Measurements from ENCODE around the gene CX3CR1. TPM values are rescaled to one million over a fixed set of nuclear protein-coding genes. Genes with fewer than 3 reads are reported as not detected.

CX3CR1 gene
- total RNA-seq, 1 experiment from 2014 or later, result not detected

DNA sequence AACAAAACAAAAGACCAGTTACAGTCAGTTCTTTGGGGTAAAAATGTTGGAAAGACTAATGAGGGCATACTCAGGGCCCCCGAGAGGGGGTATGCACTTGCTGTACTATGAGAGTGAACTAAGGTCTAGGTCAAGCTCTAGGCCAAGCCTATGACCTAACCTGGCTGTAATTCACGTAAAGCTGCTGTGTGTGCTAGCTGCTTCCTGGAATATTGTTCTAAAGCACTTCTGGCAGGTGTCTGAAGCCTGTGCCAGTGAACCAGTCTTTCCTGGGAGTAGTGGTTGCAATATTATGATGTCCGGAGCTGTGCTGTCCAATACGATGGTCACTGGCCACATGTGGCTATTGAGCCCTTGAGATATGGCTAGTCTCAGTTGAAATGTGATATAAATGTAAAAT, 13.1 kb upstream of the CX3CR1 start:
- DNase-seq (ENCODE audit: low read depth), result no peak

DNA sequence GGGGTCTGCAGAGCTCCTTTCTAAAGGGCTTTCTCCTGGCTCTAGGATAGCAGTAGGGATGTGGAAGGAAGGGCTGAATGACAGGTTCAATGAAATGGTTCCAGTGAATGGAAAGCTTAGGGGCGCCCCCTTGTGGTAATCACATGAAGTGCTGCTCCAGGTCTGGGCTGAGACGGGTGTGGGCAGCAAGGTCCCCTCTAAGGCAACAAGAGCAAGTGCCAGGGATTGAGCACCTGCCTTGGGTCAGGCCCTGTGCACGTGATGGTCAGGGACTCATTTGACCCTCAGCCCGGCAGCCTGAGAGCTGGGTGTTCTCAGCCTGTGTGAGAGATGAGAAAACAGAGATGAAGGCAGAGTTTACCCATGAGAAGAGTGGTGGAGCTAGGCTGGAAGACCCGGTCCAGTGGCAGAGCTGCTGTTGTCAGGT, 12.1 kb upstream of the CX3CR1 start:
- peak; percentile 42 for DNase-seq (ENCODE audit: low read depth)

DNA sequence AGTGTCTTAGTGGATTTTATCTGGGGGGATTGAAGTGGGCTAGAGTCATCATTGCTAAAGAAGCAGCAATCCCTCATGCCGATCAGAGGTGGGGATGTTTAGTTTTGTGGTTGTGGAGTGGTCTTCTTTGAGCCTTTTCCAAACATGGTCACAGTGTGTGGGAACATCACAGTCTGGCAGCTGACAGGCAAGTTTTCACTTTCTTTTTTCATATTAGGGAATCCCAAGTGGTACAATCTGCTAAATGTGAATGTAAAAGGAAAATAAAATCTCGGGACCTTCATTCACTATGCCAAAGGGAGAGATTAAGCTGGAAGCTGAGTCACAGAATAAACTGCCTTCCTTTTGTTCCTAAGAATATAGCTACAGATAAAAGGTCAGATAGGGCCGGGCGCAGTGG, 10.4 kb upstream of the CX3CR1 start:
- DNase-seq (ENCODE audit: low read depth), result peak; percentile 11

DNA sequence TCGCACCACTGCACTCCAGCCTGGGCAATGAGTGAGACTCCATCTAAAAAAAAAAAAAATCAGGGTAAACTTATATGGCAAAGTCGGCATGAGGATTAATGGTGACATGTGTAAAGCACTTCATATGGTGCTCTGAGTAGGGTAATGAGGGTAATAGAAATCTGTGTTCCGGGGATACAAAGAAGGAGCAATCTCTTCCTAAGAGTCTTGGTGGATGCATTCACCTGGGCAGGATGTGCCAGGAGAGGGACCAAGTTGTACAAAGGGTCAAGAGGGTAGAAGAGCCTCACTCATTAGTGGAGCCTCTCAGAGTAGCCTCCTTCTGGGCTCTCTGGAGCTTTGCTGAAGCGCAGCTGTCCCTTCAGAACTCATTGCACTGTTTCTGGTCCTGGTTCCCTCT, 9.3 kb upstream of the CX3CR1 start:
- DNase-seq (ENCODE audit: low read depth), result no peak

DNA sequence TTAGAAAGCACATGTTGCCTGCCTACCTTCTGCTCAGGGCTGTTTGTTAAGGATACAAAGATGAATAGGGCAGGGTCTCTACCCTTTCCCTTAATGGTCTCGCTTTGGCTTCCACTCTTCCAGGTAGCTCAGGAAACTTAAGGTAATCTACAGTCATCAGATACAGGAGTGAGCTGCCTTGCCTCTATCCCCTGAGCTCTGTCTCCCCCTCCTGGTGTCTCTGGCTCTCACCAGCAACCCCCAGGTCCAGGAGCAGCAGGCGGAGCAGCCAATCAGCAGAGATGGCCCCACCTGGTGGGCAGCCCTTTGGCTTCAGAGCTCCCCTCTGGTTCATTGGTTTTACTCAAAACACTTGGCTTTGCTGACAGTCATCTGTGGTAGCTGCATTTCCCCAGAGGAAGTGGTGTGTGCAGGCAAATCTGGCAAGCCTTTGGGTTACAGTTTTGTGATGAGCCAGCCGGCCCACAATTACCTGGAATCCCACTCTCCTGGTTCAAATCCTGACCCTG, 8.5 kb upstream of the CX3CR1 start:
- DNase-seq (ENCODE audit: low read depth), result peak; percentile 86

DNA sequence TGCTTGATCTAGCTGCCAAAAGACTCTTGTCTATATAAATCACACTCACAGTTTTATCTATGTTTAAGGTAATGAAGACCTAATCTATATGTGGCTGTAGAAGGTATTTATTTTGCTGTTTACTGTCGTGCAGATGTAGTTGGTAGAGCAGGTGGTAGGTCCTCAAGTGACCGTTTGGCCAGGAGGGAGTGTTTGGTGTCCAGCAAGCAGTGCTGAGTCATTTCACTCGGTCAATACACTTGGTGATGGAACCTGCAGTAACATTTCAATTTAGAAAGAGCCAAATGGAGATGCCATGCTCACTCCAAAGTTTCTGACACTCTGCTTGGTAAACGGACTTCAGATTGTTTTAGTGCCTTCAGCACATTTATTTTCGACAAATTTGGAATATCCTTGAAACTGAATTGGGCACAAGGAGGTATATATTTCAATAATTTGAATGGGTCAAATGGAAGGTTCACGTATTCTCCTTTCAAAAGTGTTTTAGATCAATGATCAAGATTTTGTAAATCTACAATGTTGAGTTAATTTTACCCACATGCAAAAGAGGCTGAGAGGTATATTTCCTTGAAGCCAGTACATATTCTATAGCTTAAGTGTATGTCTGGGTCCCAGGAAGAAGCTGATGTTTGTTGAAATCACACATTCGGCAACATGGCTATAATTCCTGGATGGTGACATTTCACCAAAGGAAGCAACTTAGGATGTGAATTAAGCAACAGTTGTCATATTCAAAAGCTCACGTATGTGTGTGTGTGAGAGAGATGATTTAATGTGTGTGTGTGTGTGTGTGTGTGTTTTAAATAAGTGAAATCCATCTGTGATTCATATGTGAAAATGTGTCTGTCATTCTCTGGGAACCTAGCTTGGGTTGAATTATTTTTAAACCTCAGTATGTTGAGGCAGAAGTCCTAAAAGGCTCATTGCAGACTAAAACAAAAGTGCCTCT, 7.7 kb upstream of the CX3CR1 start:
- no peak for DNase-seq (ENCODE audit: low read depth)

DNA sequence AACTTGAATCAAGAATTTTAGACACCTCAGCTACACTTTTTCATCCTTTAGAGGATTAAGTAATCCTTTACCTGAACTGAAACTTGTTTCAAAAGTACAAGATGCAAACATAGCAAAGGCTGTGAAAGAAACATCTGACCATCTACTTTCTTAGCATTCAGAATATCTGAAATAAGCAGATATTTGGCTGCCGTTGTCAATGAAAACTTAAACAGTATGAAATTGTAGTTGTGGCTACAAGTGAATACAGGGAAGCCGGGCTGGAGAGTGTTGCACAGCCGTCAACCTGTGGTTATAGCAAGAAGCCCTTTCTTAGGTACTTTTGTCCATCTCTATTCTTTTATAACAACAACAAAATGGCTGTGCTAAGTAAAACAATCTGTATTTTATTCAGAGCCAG, 6.9 kb upstream of the CX3CR1 start:
- no peak for DNase-seq (ENCODE audit: low read depth)

DNA sequence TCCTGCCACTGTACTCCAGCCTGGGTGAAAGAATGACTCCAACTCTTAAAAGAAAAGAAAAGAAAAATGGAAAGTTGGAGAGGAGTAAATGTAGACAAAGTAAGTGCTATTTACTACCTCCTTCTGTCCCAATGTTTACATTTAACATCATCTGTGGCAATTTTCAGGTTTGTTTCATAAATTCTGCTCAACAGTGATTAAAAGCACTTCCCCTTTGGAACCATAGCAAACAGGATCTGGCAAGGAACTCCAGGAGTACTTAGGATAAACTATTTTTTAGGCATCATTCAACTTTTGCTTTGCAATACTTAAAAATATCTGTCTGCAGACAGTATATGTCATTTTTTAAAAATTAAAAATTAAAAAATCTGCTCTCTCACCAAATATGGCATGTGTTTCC, 5.5 kb upstream of the CX3CR1 start:
- DNase-seq (ENCODE audit: low read depth), result no peak

DNA sequence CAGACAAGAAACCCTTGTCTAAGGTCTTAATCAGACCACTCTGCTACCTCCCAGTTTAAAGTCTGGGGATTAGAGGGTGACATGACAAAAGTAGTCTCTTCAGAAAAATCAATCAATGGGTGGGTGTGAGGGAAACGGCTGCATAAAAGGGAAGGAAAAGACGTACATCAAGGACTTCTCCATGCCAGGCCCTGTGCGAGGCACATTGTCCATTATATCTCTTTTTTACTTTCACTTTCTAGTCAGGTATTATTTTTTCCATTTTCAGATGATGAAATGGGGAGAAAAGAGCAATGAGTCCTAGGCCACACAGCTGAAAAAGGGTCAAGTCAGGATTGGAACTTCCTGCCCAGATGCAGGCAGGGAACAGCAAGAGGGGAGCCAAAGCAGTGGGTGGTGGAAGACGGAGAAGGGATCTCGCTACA, 4.6 kb upstream of the CX3CR1 start:
- DNase-seq (ENCODE audit: low read depth), result no peak

DNA sequence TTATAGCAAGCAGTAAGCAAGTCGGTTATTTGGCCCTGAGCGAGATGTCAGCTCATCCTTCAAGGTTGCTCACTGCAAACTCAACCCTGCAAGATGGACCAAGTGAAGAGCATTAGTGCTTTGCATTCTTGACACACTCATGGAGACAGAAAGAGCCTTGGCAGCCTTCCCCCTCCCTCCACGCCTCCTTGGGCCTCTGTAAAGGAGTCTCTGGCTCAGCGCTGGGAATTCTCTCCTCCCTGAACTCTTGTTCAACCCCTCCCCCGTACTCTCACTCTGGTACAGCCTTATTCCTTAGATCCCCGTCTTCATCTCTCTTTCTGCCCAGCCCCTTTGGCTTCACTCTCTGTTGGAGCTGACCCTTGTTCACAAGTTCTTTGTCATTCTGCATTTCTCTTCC, 2.2 kb upstream of the CX3CR1 start:
- DNase-seq (ENCODE audit: low read depth), result no peak

DNA sequence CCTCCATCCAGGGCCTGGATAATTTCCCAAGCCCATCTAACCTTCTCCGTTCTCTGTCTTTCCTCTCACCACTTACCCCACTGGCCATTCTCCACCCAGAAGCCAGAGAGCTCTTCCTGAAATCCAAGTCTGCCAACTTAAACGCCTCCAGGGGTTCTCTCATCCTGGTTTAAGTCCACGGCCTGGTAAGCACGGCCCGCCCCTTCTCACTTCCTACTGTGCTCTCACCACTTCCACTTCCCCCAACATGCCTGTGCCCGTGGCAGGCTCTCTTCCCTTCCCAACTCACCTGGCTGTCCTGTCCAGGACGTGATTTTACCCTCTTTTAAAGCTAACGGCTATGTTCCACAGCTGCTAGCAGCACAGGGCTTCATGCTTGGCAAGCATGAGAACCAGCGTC, 1.7 kb upstream of the CX3CR1 start:
- DNase-seq (ENCODE audit: low read depth), result no peak

DNA sequence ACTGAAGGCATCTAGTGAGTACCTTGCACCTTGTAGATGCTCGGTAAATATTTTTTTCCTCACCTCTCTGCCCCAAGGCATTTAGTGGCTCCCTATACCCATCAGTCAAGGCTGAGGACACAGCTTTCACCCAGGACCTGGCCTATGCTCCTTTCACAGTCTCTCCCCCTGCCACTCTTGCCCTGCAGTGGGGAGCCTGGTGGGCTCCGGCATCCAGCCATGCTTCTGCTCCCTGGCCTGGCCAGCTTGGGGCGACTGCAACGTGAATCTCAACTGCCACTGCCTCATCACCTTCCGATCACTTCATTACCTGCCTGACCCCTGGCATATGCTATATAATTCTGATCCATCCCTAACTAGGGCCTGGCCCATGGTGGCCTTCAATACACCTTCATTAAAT, 735 bp upstream of the CX3CR1 start:
- no peak for DNase-seq (ENCODE audit: low read depth)

DNA sequence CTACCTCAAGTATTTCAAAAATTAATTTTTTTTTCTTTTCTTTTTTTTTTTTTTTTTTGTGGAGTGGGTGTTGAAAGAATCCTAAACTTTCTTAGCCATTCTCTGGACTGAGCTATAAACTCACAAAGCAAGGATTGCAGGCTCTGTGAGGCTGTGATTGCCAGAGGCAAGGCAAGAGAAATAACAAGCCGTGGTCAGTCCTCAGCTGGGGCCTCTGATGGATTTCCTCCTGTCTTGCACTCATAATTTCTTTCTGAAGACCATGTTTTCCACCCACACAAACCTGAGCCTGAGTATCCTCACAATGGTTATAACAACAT, 1.3 kb downstream of the CX3CR1 start:
- no peak for DNase-seq (ENCODE audit: low read depth)

DNA sequence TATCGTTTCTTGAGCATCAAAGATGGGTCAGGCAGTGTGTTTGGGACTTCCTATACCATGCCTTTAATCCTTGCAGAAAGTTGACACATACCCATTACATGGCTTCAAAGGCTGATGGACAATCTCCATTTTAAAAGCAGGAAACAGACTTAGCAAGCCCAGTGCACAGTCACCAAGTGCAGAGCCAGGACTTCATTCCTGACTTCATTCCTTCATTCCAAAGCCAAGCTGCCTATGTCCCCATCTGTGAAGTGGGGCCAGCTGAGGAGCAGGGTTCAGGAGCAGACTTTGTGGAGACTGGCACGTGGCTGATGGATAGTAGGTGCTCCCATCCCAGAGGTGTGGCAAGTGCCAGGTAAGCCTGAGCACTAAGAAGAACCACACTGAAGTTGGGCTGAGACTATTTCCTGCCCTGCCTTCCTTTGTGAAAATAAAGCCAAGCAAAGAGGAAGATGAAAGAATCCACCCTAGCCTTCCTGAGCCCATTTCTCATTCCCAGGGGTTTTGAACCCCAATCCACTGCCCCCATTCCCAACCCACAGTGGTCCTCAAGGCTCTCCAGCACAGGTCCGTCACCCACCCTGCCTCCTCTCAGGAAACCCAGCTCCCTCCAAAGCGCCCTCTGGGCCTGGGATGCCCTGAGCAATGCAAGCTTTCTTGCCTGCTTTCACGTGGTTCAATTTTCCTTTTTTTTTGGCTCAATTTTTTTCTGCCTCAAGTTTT, 1.8 kb downstream of the CX3CR1 start:
- no peak for DNase-seq (ENCODE audit: low read depth)

DNA sequence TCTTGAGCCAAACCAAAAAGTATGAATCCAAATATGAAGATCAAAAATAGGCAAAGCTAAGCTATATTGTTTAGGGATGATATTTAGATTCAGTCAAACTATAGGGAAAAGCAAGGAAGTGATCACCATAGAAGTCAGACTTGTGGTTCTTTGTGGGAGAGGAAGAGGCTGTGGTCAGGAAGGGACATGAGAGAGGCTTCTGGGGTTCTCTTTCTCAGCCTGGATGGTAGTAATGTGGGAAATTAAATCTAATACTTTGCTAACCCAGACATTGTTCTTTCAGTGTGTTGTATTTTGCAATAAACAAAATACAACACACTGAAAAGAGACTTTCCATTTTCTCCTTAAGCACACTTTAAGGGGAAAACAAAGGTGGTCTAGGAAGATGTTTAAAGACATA, 3.1 kb downstream of the CX3CR1 start:
- no peak for DNase-seq (ENCODE audit: low read depth)

DNA sequence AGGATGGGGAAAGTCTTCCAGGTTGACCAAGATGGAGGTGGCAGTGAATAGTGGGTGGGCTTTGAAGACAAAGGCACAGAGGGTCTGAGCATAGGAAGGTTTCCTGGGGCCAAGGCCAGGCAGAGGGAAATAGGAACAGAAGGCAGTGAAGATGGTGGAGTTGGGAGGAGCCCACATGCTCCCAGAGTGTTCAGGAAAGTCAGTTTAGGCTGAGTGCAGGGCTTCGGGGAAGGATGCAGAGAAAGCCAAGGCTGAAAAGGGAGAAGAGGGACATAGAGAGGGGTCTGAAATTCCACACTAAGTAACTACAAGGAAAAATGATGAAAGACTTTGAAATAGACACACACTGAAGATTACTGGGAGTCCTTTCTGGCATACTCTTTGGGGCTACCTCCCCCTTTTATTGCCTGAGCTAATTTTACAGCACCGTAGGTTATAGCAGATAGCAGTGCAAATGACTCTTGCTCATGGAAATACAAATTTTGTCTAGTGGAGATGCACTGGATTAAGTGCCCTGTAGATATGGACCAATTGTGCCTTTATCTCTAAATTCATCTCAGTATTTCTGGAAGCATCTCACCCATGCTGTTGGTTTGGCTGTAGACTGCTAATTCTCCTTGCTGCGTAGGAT, 3.8 kb downstream of the CX3CR1 start:
- DNase-seq (ENCODE audit: low read depth), result no peak

DNA sequence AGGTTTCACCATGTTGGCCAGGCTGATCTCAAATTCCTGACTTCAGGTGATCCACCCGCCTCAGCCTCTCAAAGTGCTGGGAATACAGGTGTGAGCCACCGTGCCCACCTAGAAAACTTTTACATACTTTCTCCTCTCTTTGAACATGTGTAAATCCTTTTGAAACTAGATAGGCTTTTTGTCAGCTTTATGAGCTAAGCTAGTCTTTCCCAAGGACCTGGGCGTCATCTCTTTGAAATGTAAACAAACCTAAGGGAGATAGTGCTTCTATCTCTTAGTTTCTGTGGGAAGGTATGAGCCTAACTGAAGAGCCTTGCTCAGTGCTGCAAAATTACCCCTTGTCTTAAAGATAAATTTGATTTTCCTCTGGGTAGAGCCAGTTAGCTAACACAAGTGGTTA, 4.8 kb downstream of the CX3CR1 start:
- no peak for DNase-seq (ENCODE audit: low read depth)

DNA sequence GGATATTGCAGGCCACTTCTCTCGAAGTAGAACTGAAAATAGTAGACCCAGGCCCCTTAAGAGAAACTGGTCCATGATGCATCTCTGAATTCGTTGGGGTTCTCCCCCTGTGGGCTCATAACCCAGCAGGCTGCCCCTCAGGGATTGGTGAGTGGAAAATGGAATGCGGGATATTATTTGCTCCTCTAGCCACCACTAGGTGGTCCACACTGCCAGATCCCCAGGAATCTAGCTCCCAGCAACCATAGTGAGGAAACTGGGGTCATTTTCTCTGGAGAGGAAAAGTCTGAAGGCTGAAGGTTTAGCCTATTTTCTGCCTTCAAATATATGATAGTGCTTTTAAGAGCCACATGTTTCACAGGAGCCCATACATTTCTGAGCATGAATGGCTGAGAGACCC, 6.7 kb downstream of the CX3CR1 start:
- no peak for DNase-seq (ENCODE audit: low read depth)

DNA sequence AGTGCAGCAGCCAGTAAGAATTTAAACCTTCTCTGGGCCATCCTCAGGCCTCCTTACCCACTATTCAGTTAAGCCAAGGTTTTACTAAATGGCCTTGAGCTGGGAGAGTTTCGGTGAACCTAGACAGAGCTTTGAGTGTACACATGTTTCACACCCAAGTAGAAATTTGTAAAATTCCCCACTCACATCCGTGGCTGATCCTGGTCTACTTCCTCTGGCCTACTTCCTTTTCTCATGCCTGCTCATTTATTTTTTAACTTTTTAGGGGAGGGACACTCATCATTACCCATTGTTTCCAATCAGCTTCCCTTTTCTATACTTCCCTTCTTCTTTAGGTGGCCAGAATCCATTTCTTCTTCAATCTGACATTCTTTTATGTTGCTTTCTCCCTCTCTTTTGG, 7.6 kb downstream of the CX3CR1 start:
- DNase-seq (ENCODE audit: low read depth), result no peak

DNA sequence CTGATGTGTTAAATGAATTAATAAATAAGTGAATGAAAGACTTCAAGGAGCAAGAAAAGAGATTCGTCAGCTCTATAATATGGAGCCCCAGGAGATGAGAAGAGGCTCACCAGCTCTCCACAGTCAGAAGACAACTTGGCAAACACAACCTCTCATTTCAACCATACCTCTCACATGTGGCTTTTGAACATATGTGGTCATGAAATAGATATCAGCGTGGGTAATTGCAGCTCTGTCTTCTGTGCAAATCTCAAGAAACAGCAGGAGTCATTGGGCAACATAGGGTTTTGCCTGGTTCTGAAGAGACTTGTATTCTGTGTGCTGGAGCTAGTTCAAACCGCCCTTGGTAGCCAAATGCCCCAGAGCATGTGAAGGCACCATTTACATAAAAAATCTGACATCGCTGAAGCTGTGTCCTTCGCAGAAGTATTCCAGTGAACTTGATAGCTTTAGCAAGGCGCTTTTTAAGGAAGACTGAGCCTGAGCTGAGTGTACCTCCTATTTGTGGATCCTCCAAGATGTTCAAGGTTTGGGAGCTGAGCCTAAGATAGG, 8.4 kb downstream of the CX3CR1 start:
- no peak for DNase-seq (ENCODE audit: low read depth)

DNA sequence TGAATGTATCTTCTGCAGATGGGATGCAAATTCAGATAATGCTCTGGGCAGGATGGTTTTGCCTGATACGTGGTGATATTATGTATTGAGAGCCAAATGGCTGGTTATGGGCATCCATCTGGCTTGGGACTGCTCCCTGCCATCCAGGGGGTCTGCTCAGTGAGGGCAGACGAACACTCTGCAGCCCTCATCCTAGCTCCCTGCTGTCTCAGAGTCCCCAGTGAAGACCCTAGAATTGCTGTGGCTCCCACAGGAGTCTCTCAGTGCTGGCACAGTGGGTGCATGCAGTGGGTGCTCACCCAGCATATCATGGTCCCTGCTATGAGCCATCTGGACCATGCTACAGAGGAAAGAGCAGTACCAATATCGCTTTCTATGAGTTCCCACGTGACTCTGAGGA, 10.3 kb downstream of the CX3CR1 start:
- DNase-seq (ENCODE audit: low read depth), result no peak

DNA sequence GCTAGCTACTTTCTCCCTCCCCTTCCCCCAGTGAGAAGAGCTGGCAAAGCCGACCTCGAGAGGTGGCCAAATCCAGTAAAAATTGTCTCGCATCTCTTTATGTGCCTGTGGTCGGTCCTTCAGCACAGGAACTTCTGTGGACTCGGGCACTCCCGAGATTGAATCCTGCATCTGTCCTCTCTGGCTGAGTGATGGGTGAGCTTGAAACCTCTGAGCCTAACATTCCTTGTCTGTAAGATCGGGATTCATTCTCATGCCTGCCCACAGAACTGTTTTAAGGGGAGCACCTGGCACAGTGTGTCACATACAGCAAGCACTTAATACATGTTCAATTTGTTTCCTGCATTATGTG, 11.3 kb downstream of the CX3CR1 start:
- no peak for DNase-seq (ENCODE audit: low read depth)
